GM12878 (cell line): ENCODE data around the gene TEX10. TPM values are rescaled to one million over a fixed set of nuclear protein-coding genes. Genes with fewer than 3 reads are reported as not detected.
"Not testable (repeated sequence)": the region's sequence is repeated elsewhere in the genome, so short reads cannot be mapped to it uniquely, and the experiment has no call there.

Experiments
- ATAC-seq: fragments of 200-7000 bp; cut with Tn5 transposase; 3 replicates; pipeline ENCODE4 v1.9.1; 2020; ENCODE audit warnings: mild to moderate bottlenecking, moderate library complexity
- BruUV-seq: library from RNA; stranded (reverse); fragments of 400-500 nt; replicated peaks from 2 replicates; lab custom pipeline; 2021; lab: Mats Ljungman, UMichigan
- CTCF ChIA-PET: fragments of 300-600 bp; sonication (Branson Sonifier 250); formaldehyde crosslinking; extraction: SDS; loops from one replicate; lab custom pipeline; 2021; ENCODE audit warnings: inconsistent platforms; lab: Yijun Ruan, JAX
- POLR2A ChIA-PET: fragments of 350-600 bp; formaldehyde crosslinking; extraction: SDS; loops from one replicate; lab custom pipeline; 2021; ENCODE audit warnings: inconsistent platforms; lab: Charles Lee
- RAD21 ChIA-PET: fragments of 300-600 bp; sonication (Branson Sonifier 250); formaldehyde crosslinking; loops from one replicate; lab custom pipeline; 2023; ENCODE audit warnings: antibody characterized with exemption; ENCODE audit not compliant: unreplicated experiment; lab: Charles Lee
- SMC1A ChIA-PET: fragments of 300-600 bp; sonication (Branson Sonifier 250); formaldehyde crosslinking; loops from one replicate; lab custom pipeline; 2023; ENCODE audit not compliant: unreplicated experiment, uncharacterized antibody; lab: Charles Lee
- DNase-seq: peaks from one replicate; pipeline ENCODE4 v3.0.0-alpha.2; 2011; ENCODE audit warnings: low read depth, low spot score
- FAIRE-seq: peaks from 3 replicates; lab custom pipeline; 2011; peaks lifted over from hg19 to GRCh38; lab: Jason Lieb, UNC
- H2AFZ ChIP-seq: 2 replicates; pipeline ENCODE4 v1.6.0; 2011; ENCODE audit warnings: low read depth, low read length, control low read depth; ENCODE audit not compliant: control insufficient read depth
- H3K27ac ChIP-seq: 2 replicates; pipeline ENCODE4 v1.5.1; 2011; ENCODE audit warnings: control low read depth; ENCODE audit not compliant: control insufficient read depth, insufficient read depth
- H3K27me3 ChIP-seq, 2 experiments: replicated peaks in 1 of 2; 2 replicates each; pipeline versions ENCODE4 v1.6.0 to v1.6.1; 2011; ENCODE audit warnings: low read length in 1 of 2; ENCODE audit not compliant: control insufficient read depth in 2 of 2, insufficient read depth in 2 of 2
- H3K36me3 ChIP-seq, 2 experiments: 2 replicates each; pipeline ENCODE4 v1.5.1; 2011; ENCODE audit warnings: low read length in 1 of 2; ENCODE audit not compliant: control insufficient read depth in 2 of 2, insufficient read depth in 2 of 2
- H3K4me1 ChIP-seq: 2 replicates; pipeline ENCODE4 v1.6.1; 2011; ENCODE audit warnings: mild to moderate bottlenecking, low read length, moderate library complexity, mixed read lengths; ENCODE audit not compliant: control insufficient read depth, insufficient read depth
- H3K4me2 ChIP-seq: 2 replicates; pipeline ENCODE4 v1.6.0; 2011; ENCODE audit warnings: control low read depth; ENCODE audit not compliant: control insufficient read depth, insufficient read depth
- H3K4me3 ChIP-seq: fragments of 200-600 bp; sonication (generic); 2 replicates; pipeline ENCODE4 v1.5.1; 2016
- H3K79me2 ChIP-seq: 2 replicates; pipeline ENCODE4 v1.6.0; 2011; ENCODE audit warnings: low read length; ENCODE audit not compliant: control insufficient read depth, insufficient read depth
- H3K9ac ChIP-seq: 2 replicates; pipeline ENCODE4 v1.8.0; 2011; ENCODE audit warnings: low read length, control low read depth, mixed read lengths; ENCODE audit not compliant: control insufficient read depth, insufficient read depth
- H3K9me3 ChIP-seq: replicated peaks from 3 replicates; pipeline ENCODE4 v1.5.1; 2011; ENCODE audit warnings: mild to moderate bottlenecking, low read length; ENCODE audit not compliant: control insufficient read depth, insufficient read depth
- H4K20me1 ChIP-seq: 2 replicates; pipeline ENCODE4 v1.6.0; 2011; ENCODE audit not compliant: control insufficient read depth, insufficient read depth
- HSF1 ChIP-seq: fragments of 150-350 bp; IDR thresholded peaks from 2 replicates; pipeline ENCODE4 v1.6.1; 2014; ENCODE audit warnings: mild to moderate bottlenecking, low read depth, low read length
- NFIC ChIP-seq: IDR thresholded peaks from 2 replicates; pipeline ENCODE4 v1.6.1; 2012; ENCODE audit warnings: low read depth, mild to moderate bottlenecking, inconsistent platforms, low read length, moderate library complexity
- NFXL1 ChIP-seq: fragments of 450-650 bp; IDR thresholded peaks from 2 replicates; pipeline ENCODE4 v1.6.1; 2017; ENCODE audit warnings: antibody characterized with exemption, mild to moderate bottlenecking, borderline replicate concordance
- POLR2AphosphoS2 ChIP-seq: IDR thresholded peaks from 2 replicates; pipeline ENCODE4 v1.6.1; 2011; ENCODE audit warnings: low read depth, mild to moderate bottlenecking, low read length, improper control_type of control experiment, moderate library complexity
- PRDM15 ChIP-seq: fragments of 450-650 bp; formaldehyde crosslinking; IDR thresholded peaks from 2 replicates; pipeline ENCODE4 v1.4.0; 2020; ENCODE audit warnings: mild to moderate bottlenecking, moderate library complexity
- WGBS: methylation state at CpG from one replicate; pipeline ENCODE4 v1.1.6; 2016; ENCODE audit warnings: low lambda C conversion rate; ENCODE audit not compliant: insufficient replicate concordance, insufficient coverage; ENCODE audit errors: missing lambda C conversion rate; 5-methylcytosine and 5-hydroxymethylcytosine counted together
- in situ Hi-C: fragments of 300-500 bp; cut with MboI; formaldehyde crosslinking; loops from 9 replicates; pipeline ENCODE4 v1.14.3; 2018; ENCODE audit warnings: mixed read lengths
- intact Hi-C: fragments of 100-400 bp; cut with micrococcal nuclease; formaldehyde crosslinking; loops from one replicate; pipeline ENCODE4 v1.14.2; 2022; ENCODE audit not compliant: unreplicated experiment
- polyA plus RNA-seq, 11 experiments: library from polyadenylated mRNA; depleted of rRNA in 4 of 11; unstranded in 6 of 11; stranded (reverse) in 5 of 11; fragments of >200 nt; fragmentation: Nextera tagmentation in 4 of 11; fragmentation: Illumina TruSeq in 1 of 11; extraction: Ambion mirVana in 4 of 11; extraction: Trizol in 1 of 11; gene quantifications; 1 replicate in 1 of 11; 2 replicates in 10 of 11; pipeline versions ENCODE4 v1.2.1 to v1.2.3, GENCODE V29; 2011 to 2016; ENCODE audit warnings: inconsistent platforms in 2 of 11, missing spikeins in 2 of 11, low read depth in 1 of 11
- total RNA-seq, 4 experiments: library from RNA; depleted of rRNA in 3 of 4; stranded (reverse); fragments of >200 nt in 3 of 4; fragmentation: Illumina TruSeq in 1 of 4; extraction: Trizol in 1 of 4; gene quantifications; 2 replicates each; pipeline versions ENCODE4 v1.2.1 to v1.2.3, GENCODE V29; 2013 to 2021

TEX10 gene
- total and polyA plus RNA-seq, 10 of the 15 experiments (the other 5 are each of a cell fraction or from before 2014, with no cell fraction given), result 17.4 to 46.6 (median 36.2) TPM

GRCh38 chr9:100340224-100340623 is 12.5 kb downstream of the TEX10 start:
- Histone ChIP-seq H4K20me1 (no peaks in the 10 kb centered on the region), H3K79me2 (peaks cover 27% of the 10 kb centered on the region), H3K9me3 (no peaks in the 10 kb centered on the region), H3K36me3 (peaks cover 3 to 16% of the 10 kb centered on the region in 2 experiments), H2AFZ (no peak overlapping the region), H3K27ac (no peak overlapping the region), H3K4me1 (peaks cover 3% of the 10 kb centered on the region; the same call in 1 of the 2 replicates), H3K27me3 (no peaks in the 10 kb centered on the region), H3K4me3 (no peak overlapping the region), H3K4me2 (no peak overlapping the region), H3K9ac (no peak overlapping the region)
- DNase-seq, result no peak
- SMC1A ChIA-PET, result interaction anchor here (0.9 to 1.0 kb wide), 2 partner anchors 10 to 13 kb away, joined by 3 to 4 read pairs; no protein-coding TSS in a partner anchor
- CTCF ChIA-PET, result interaction anchor here (1.0 to 2.7 kb wide), 3 partner anchors 10 to 19 kb away, joined by 3 to 16 read pairs (median 9); no protein-coding TSS in a partner anchor
- POLR2A ChIA-PET, result no interaction called here
- FAIRE-seq, result no peak
- no TSS peak for BruUV-seq
- TF ChIP-seq POLR2AphosphoS2 (no peak), HSF1 (no peak), PRDM15 (CRISPR knock-in tag) (no peak), NFXL1 (no peak), NFIC (no peak)
- 93% methylated on average over 2 of the region's 2 CpGs for WGBS
- in situ Hi-C loops (no loop called here), intact Hi-C loops (no loop called here)
- ATAC-seq, result no peak
- RAD21 ChIA-PET, result no interaction called here

- in situ Hi-C loops, H3K27me3 ChIP-seq, BruUV-seq, DNase-seq, H3K9me3 ChIP-seq, intact Hi-C loops, H3K27ac ChIP-seq, H3K4me1 ChIP-seq, H3K4me3 ChIP-seq, H3K4me2 ChIP-seq, POLR2A ChIA-PET, SMC1A ChIA-PET, ATAC-seq, H4K20me1 ChIP-seq, H2AFZ ChIP-seq, FAIRE-seq, H3K9ac ChIP-seq: not testable (repeated sequence)
- Histone ChIP-seq H3K36me3 (peaks cover 3 to 20% of the 10 kb centered on the region in 2 experiments), H3K79me2 (peaks cover 19% of the 10 kb centered on the region)
- 97% methylated on average over 5 of the region's 5 CpGs for WGBS
- ChIA-PET RAD21 (interaction anchor here (1.7 kb wide), 1 partner anchor 19 kb away, joined by 3 read pairs; no protein-coding TSS in a partner anchor), CTCF (interaction anchor here (0.8 to 2.7 kb wide), 8 partner anchors 10 to 121 kb away, joined by 3 to 16 read pairs (median 5); no protein-coding TSS in a partner anchor)
These were observed 14.0 kb downstream of the TEX10 start for GRCh38 chr9:100338736-100339135.
